ENCODE measurements around the gene PRM2.

PRM2 gene

GRCh38 chr16:11245222-11245737 lies 31.0 kb downstream of the PRM2 start:
- ATAC-seq: no peak
- TF ChIP-seq RARB (CRISPR knock-in tag; IDR thresholded peaks at IDR 0.05) (no peak), GLIS3 (CRISPR knock-in tag; IDR thresholded peaks at IDR 0.05) (no peak), PPARA (CRISPR knock-in tag; IDR thresholded peaks at IDR 0.05; ENCODE audit: borderline replicate concordance) (no peak), ZFP30 (CRISPR knock-in tag; IDR thresholded peaks at IDR 0.05) (no peak), PATZ1 (CRISPR knock-in tag; IDR thresholded peaks at IDR 0.05; ENCODE audit: borderline replicate concordance) (no peak), BACH2 (CRISPR knock-in tag; IDR thresholded peaks at IDR 0.05; ENCODE audit: borderline replicate concordance) (no peak), ZFP3 (CRISPR knock-in tag; IDR thresholded peaks at IDR 0.05) (peak; percentile 97)

- no peak for TF ChIP-seq BACH2 (CRISPR knock-in tag; IDR thresholded peaks at IDR 0.05; ENCODE audit: borderline replicate concordance)
- ATAC-seq: no peak
Observed at GRCh38 chr16:11242658-11243057, 33.6 kb downstream of the PRM2 start.

DNA sequence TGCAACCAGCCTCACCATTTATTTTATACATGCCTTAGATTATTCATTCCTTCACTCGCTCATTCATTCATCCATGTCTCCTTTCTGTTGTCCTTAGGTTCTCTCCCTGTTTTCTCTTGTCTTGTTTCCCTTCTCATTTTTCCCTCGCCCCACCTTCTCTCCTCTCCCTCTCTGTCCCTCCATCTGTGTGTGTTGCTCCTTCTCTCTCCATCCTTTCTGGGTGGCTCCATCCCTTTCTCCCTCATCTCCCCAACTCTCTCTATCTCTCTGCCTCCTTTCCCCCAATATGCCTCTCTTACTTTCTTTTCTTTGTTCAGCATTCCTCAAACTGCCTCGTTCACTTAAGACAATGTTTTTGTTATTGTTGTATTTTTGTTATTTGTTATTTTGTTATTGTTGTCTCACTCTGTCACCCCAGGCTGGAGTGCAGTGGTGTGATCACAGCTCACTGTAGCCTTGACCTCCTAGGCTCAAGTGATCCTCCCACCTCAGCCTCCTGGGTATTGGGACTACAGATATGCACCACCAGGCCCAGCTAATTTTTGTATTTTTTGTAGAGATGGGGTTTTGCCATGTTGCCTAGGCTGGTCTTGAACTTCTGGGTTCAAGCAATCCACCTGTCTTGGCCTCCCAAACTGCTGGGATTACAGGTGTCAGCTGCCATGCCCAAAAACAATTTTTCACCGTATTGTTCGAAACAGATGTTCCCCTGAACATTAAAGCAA lies 34.6 kb downstream of the PRM2 start:
- TF ChIP-seq ZFP3 (CRISPR knock-in tag; IDR thresholded peaks at IDR 0.05): no peak
- TF ChIP-seq GLIS3 (CRISPR knock-in tag; IDR thresholded peaks at IDR 0.05): no peak
- no peak for TF ChIP-seq PPARA (CRISPR knock-in tag; IDR thresholded peaks at IDR 0.05; ENCODE audit: borderline replicate concordance)
- TF ChIP-seq ISL1 (CRISPR knock-in tag; IDR thresholded peaks at IDR 0.05): no peak
- no peak for ATAC-seq

DNA sequence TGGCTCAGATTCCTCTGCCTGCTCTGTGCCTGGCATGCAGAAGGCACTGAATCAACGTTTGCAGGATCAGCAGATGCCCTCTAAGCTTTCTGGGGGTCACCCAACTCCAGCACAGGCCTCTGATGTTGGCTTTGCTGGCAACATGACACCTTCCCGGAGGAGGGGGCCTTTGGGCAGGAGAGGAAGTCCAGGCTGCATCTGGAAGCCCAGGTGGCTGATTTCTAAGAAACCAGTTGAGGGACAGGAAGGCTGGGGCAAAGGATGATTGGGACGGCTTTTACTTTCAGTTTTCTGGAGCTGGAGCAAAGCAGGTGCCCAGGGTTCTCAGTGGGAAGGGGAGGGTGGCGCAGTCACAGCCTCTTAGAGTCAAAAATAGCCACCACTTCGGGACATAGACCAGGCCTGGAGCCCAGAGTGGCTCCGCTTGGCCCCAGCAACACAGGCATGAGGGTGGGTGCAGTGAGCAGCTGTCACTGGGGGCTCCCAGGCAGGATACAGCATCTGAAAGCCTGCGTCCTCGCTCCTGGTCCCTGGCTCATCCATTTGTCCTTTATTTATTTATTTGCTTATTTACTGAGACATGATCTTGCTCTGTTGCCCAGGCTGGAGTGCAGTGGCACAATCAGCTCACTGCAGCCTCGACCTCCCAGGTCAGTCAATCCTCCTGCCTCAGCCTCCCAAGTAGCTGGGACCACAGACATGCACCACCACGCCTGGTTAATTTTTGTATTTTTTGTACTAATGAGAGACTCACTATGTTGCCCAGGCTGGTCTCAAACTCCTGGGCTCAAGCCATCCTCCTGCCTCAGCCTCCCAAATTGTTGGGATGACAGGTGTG lies 35.4 kb downstream of the PRM2 start:
- TF ChIP-seq, protein P1, sequence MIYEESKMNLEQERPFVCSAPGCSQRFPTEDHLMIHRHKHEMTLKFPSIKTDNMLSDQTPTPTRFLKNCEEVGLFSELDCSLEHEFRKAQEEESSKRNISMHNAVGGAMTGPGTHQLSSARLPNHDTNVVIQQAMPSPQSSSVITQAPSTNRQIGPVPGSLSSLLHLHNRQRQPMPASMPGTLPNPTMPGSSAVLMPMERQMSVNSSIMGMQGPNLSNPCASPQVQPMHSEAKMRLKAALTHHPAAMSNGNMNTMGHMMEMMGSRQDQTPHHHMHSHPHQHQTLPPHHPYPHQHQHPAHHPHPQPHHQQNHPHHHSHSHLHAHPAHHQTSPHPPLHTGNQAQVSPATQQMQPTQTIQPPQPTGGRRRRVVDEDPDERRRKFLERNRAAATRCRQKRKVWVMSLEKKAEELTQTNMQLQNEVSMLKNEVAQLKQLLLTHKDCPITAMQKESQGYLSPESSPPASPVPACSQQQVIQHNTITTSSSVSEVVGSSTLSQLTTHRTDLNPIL (CRISPR knock-in tag; IDR thresholded peaks at IDR 0.05; ENCODE audit: low read depth): no peak
- TF ChIP-seq ARNTL (CRISPR knock-in tag; IDR thresholded peaks at IDR 0.05; ENCODE audit: borderline replicate concordance, low read depth) (no peak), ZNF8 (CRISPR knock-in tag; IDR thresholded peaks at IDR 0.05) (no peak), ZC3H10 (CRISPR knock-in tag; IDR thresholded peaks at IDR 0.05) (no peak), ZFP3 (CRISPR knock-in tag; IDR thresholded peaks at IDR 0.05) (no peak), PPARA (CRISPR knock-in tag; IDR thresholded peaks at IDR 0.05; ENCODE audit: borderline replicate concordance) (no peak), TOX (CRISPR knock-in tag; IDR thresholded peaks at IDR 0.05; ENCODE audit: borderline replicate concordance) (no peak), ZFP30 (CRISPR knock-in tag; IDR thresholded peaks at IDR 0.05) (no peak), SNAI2 (CRISPR knock-in tag; IDR thresholded peaks at IDR 0.05) (no peak), GLIS3 (CRISPR knock-in tag; IDR thresholded peaks at IDR 0.05) (no peak), TCF4 (CRISPR knock-in tag; IDR thresholded peaks at IDR 0.05; ENCODE audit: borderline replicate concordance) (no peak), ZNF565 (CRISPR knock-in tag; conservative IDR thresholded peaks at IDR 0.05; ENCODE audit: low read depth) (no peak), ESRRG (CRISPR knock-in tag; IDR thresholded peaks at IDR 0.05) (no peak), ZNF70 (CRISPR knock-in tag; IDR thresholded peaks at IDR 0.05) (no peak)
- 0 out of 3 replicates have a peak, but pooled peaks have one; percentile 20 for ATAC-seq

DNA sequence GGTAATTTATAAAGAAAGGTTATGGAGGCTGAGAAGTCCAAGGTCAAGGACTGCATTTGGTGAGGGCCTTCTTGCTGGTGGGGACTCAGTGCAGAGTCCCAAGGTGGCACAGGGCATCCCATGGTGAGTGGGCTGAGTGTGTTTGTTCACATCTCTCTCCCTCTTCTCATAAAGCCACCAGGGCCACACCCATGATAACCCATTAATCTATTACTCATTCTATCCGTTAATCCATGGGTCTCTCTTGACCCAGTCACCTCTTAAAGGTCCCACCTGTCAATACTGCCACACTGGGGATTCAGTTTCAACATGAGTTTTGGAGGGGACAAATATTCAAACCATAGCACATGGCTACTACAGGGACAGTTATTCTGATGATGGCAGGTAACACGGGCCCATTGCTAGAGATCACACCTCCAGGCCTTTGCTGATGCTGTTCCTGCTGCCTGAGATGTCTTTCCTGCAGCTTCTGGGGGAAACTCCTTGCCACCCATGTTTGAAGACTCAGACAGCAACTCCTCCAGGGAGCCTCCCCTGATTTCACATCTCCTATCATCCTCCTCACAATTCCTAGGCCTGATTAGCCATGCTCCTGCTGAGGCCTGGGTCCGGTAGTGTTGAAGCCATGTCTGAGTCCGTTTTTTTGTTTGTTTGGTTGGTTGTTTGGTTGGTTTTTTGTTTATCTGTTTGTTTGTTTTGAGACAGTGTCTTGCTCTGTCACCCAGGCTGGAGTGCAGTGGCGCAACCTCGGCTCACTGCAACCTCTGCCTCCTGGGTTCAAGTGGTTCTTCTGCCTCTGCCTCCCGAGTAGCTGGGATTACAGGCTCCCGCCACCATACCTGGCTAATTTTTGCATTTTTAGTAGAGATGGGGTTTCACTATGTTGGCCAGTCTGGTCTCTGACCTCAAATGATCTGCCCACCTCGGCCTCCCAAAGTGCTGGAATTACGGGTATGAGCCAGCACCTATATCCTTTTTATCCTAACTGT lies 36.3 kb downstream of the PRM2 start:
- TF ChIP-seq ZFP3 (CRISPR knock-in tag; IDR thresholded peaks at IDR 0.05): no peak
- TF ChIP-seq, protein P2, sequence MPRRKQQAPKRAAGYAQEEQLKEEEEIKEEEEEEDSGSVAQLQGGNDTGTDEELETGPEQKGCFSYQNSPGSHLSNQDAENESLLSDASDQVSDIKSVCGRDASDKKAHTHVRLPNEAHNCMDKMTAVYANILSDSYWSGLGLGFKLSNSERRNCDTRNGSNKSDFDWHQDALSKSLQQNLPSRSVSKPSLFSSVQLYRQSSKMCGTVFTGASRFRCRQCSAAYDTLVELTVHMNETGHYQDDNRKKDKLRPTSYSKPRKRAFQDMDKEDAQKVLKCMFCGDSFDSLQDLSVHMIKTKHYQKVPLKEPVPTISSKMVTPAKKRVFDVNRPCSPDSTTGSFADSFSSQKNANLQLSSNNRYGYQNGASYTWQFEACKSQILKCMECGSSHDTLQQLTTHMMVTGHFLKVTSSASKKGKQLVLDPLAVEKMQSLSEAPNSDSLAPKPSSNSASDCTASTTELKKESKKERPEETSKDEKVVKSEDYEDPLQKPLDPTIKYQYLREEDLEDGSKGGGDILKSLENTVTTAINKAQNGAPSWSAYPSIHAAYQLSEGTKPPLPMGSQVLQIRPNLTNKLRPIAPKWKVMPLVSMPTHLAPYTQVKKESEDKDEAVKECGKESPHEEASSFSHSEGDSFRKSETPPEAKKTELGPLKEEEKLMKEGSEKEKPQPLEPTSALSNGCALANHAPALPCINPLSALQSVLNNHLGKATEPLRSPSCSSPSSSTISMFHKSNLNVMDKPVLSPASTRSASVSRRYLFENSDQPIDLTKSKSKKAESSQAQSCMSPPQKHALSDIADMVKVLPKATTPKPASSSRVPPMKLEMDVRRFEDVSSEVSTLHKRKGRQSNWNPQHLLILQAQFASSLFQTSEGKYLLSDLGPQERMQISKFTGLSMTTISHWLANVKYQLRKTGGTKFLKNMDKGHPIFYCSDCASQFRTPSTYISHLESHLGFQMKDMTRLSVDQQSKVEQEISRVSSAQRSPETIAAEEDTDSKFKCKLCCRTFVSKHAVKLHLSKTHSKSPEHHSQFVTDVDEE (CRISPR knock-in tag; IDR thresholded peaks at IDR 0.05): no peak
- ATAC-seq: no peak

Measured in SK-N-SH treated with all-trans-retinoic acid at 6 μM for 48 hours (cell line).